ENCODE results near the gene THTPA.

DNA sequence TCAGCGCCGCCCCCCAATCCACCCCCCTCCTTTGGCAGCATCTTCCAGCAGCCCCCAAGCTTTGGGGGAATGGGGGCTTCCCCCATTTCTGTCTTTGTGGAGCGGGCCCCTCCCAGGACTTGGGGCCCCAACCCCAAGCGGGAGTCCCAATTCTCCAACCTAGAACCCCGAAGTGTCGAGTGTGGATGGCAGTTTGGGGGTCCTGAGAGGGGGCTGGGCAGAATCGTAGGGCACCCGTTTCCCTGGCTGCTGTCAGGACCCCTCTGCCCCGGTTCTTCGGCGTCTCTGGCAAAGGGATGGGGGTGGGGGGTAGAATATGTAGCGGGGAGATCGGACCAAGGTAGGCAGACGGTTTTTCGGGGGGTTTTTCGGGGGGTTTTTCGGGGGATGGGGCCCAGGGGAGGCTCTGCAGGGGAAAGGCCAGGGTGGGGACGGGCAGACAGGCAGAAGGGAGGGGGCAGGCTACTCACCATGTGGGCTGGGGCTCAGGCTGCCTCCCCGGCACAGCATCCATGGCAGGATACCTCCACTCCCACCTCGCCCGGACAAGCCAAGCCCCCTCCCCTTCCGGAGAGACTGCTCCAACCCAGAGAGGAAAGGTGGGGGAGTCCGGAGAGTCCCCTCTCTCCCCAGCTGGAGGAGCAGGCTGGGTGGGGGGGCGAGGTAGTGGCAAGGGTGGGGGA, 21.8 kb downstream of the THTPA start:
- TF ChIP-seq EZH2phosphoT487 (IDR thresholded peaks at IDR 0.05) = no peak
- no peak for TF ChIP-seq EZH2 (IDR thresholded peaks at IDR 0.05)

All from neural progenitor cell (in vitro differentiated cells).